Activated T-cell treated with anti-CD3 and anti-CD28 coated beads, Interleukin-2, amount 50 U/mL, for 4 hours (primary cell): Measurements from ENCODE around the gene FUT6. TPM values are rescaled to one million over a fixed set of nuclear protein-coding genes. Genes with fewer than 3 reads are reported as not detected.

ENCODE experiments used
- ATAC-seq, 2 donors: fragments of 200-7000 bp; cut with Tn5 transposase; one replicate each; pipeline ENCODE4 v1.10.0; 2021
- DNase-seq: peaks from one replicate; pipeline ENCODE4 v3.0.0-alpha.2; 2020
- H3K27me3 Mint-ChIP-seq: one replicate; pipeline ENCODE4 v1.8.0; 2021; ENCODE audit warnings: low read depth, mixed read lengths
- H3K36me3 Mint-ChIP-seq: one replicate; pipeline ENCODE4 v1.8.0; 2022; ENCODE audit warnings: mixed read lengths; ENCODE audit not compliant: insufficient read depth
- H3K4me1 Mint-ChIP-seq: one replicate; pipeline ENCODE4 v1.8.0; 2021; ENCODE audit warnings: low read depth, mixed read lengths
- H3K4me3 Mint-ChIP-seq: one replicate; pipeline ENCODE4 v1.8.0; 2021; ENCODE audit warnings: mild to moderate bottlenecking, moderate library complexity, mixed read lengths
- H3K9me3 Mint-ChIP-seq: one replicate; pipeline ENCODE4 v1.8.0; 2021; ENCODE audit warnings: mixed read lengths
- total RNA-seq, 3 donors: library from RNA; stranded (reverse); gene quantifications; one replicate each; pipeline ENCODE4 v1.2.1, GENCODE V29; 2021

Gene FUT6
- total RNA-seq, 3 donors from 2014 or later: not detected

DNA sequence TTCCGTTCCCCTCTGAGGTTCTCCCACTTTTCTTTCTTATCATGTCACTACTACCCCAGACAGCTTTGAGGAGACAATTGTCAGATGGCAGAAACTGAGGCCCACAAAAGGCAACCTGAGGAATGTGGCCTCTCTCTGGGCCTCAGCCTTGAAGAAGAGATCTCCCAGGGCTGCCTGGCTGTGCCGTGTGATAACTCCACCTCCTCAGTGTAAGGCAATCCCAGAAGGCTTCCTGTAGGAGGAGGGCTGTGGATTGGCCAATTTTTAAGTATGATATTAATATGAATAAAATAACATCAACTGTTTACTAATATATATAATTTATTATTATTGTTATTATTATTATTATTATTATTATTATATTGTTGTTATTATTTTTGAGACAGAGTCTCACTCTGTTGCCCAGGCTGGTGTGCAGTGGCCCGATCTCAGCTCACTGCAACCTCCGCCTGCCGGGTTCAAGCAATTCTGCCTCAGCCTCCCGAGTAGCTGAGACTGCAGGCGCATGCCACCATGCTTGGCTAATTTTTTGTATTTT, 44.1 kb downstream of the FUT6 start:
- H3K9me3 Mint-ChIP-seq: no peaks in the 10 kb centered on the region
- H3K36me3 Mint-ChIP-seq: peaks cover 4% of the 10 kb centered on the region
- no peak for DNase-seq
- H3K4me1 Mint-ChIP-seq: peaks cover 5% of the 10 kb centered on the region
- no peak for ATAC-seq
- H3K27me3 Mint-ChIP-seq: peaks cover 18% of the 10 kb centered on the region
- no peak overlapping the region for H3K4me3 Mint-ChIP-seq

DNA sequence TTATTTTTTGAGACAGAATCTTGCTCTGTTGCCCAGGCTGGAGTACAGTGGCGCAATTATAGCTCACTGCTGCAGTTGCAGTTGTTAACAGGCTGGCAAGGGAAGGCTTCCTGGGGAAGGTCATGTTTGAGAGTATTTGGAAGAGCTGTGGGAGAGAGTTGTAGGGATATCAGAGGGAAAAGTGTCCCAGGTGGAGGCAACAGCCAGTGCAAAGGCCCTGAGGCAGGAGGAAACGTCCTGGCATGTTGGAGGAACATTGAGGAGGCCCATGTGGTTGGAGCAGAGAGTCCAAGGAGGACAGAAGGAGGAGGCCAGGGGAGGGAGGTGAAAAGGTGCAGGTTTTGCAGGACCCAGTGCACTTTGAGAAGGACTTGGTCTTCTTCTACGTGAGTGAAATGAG, 46.3 kb downstream of the FUT6 start:
- peaks cover 3% of the 10 kb centered on the region for H3K27me3 Mint-ChIP-seq

DNA sequence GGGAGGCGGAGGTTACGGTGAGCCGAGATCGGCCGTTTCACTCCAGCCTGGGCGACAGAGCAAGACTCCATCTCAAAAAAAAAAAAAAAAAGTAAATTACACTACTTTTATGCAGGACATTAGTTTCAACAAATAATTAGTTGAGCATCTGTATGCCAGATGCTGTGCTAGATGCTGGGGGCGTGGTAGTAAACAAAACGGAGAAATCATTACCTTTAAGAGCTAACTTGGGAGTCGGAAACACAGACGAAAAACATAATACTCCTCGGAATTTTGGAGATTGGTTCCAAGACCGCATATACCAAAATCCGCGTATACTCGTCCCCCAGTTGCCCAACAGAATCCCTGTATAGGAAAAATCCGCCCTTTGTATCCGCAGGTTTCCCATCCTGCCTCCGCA, 47.3 kb downstream of the FUT6 start:
- H3K36me3 Mint-ChIP-seq: peaks cover 21% of the 10 kb centered on the region
- ATAC-seq (no peak), DNase-seq (no peak)
- H3K4me3 Mint-ChIP-seq: no peak overlapping the region
- peaks cover 10% of the 10 kb centered on the region for H3K4me1 Mint-ChIP-seq
- H3K27me3 Mint-ChIP-seq: peaks cover 3% of the 10 kb centered on the region
- H3K9me3 Mint-ChIP-seq: no peaks in the 10 kb centered on the region

More for the DNA sequence above, 46.3 kb downstream of the FUT6 start:
- Mint-ChIP-seq H3K9me3 (no peaks in the 10 kb centered on the region), H3K4me1 (peaks cover 10% of the 10 kb centered on the region), H3K36me3 (peaks cover 18% of the 10 kb centered on the region), H3K4me3 (no peak overlapping the region)
- no peak for ATAC-seq
- DNase-seq: no peak

DNA sequence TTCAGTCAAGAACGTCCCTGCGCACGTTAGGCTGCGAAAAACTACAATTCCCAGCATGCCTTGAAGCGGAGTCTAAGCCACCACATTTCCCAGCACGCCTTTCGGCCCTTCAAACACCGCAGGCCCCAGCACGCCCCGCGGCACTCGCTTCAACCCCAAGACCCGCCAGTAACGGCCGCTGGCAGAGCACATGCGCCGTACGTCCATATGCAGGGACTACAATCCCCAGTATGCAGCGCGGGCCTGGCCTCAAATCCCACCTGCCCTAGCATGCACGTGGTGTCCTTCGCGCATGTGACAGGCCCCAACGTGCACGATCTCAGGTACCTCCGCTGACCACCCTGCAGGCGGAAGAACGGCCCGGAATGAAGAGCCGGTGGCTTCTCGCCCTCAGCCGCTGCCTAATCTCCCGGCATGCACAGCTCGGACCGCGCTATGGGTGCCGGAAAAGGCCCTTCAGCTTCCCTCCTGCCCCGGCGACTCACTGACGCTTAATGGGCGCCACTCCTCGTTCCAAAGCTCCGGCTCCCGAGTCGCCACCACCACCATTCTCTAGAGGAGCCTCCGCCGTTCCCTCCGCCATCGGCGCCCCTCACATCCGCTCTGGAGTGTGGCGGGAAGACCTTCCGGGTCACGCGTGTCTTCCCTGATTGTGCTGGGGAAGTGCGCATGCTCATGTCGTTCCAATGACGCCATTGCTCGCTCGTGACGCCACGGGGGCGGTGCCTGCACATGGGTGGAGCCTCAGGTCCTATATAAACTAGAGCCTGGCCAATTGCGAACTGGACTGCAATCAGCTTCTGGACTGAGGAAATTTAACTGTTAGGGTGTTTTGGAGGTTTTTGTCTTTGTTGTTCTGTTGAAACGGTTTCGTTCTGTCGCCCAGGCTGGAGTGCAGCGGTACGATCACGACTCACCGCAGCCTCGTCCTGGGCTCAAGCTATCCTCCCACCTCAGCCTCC, 48.7 kb downstream of the FUT6 start, which contains the start of gene DUS3L:
Gene DUS3L, minus strand, starts transcription at position 605 of the 962 bp plus-strand sequence. Its CDS starts 22 bp downstream, at position 583.
- Mint-ChIP-seq H3K36me3 (peaks cover 31% of the 10 kb centered on the region), H3K4me3 (peak within 1 kb of the TSS; percentile 100), H3K9me3 (no peaks in the 10 kb centered on the region), H3K4me1 (peaks cover 10% of the 10 kb centered on the region), H3K27me3 (peaks cover 1% of the 10 kb centered on the region)
- ATAC-seq (peak; percentile 96), DNase-seq (peak; percentile 94)

DNA sequence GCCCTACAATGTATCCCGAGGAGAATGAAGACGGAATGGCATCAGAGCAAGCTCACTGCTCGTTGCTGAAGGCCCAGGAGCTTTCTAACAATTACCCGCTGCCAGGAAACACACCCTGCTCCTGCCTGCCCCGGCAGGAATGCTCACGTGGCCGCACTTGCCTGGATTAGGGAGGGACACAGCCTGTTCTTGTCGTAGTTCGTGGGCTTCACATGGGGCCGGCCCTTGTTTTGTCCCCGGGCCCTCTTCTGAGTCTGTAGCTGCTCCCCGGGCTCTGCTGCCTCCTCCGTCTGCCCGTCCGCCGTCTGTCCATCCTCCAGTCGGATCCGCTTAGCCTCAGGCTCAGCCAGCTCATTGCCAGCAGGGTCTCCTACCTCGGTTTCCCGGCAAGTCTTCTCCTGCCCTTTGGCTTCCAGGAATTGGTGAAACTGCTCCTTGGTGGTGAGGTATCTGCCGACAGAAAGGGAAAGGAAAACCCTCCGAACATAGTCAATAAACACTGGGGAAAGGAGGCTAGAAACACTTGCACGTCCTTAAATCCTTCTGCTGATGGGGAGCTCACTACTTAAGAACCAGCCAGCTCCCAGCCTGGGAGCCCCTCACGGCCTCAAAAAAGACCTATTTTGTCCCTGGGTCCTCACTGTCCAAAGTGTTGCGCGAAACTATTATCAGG, 49.5 kb downstream of the FUT6 start:
- Mint-ChIP-seq H3K27me3 (peaks cover 1% of the 10 kb centered on the region), H3K36me3 (peaks cover 31% of the 10 kb centered on the region), H3K9me3 (no peaks in the 10 kb centered on the region), H3K4me1 (peaks cover 10% of the 10 kb centered on the region), H3K4me3 (peak overlapping the region; percentile 100)
- ATAC-seq (no peak), DNase-seq (no peak)

DNA sequence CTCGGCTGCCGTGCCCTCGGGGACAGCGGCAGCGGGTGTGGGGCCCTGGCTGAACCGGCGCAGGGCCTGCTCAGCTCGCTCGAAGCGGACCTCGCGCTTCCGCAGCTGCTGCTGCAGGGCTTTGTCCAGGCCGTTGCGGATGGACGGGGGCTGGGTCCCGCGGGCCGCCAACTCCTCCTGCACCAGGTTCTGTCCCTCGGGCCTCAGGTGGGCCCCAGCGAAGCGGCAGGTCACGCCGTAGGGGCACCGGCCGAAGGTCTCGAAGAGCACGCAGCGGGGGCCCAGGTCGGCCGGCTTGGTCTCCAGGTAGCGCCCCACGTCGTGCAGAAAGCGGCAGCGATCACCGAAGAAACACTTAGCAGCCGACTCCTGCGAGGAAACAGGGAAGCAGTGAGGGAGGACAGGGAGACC, 50.1 kb downstream of the FUT6 start:
- ATAC-seq: no peak
- Mint-ChIP-seq H3K27me3 (peaks cover 1% of the 10 kb centered on the region), H3K9me3 (no peaks in the 10 kb centered on the region), H3K4me1 (peaks cover 10% of the 10 kb centered on the region), H3K4me3 (peak overlapping the region; percentile 100), H3K36me3 (peaks cover 31% of the 10 kb centered on the region)
- no peak for DNase-seq

DNA sequence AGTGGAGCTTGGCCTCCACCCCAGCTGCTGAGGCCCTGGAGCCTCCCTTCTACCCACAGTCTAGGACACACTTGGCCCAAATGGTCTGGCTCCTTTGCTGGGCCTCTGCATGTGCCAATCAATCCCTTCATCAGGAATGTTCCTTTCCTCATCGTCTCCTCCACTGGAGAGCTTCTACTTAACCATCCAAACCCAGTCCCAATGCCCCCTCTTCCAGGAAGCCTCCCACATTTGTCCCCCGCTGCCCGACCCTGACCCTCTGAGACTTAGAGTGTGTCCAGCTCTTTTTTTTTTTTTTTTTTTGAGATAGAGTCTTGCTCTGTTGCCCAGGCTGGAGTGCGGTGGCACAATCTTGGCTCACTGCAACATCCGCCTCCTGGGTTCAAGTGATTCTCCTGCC, 51.1 kb downstream of the FUT6 start:
- H3K27me3 Mint-ChIP-seq: peaks cover 1% of the 10 kb centered on the region
- no peaks in the 10 kb centered on the region for H3K9me3 Mint-ChIP-seq
- H3K36me3 Mint-ChIP-seq: peaks cover 32% of the 10 kb centered on the region
- H3K4me3 Mint-ChIP-seq: peak overlapping the region; percentile 50
- DNase-seq (no peak), ATAC-seq (no peak)
- H3K4me1 Mint-ChIP-seq: peaks cover 10% of the 10 kb centered on the region

DNA sequence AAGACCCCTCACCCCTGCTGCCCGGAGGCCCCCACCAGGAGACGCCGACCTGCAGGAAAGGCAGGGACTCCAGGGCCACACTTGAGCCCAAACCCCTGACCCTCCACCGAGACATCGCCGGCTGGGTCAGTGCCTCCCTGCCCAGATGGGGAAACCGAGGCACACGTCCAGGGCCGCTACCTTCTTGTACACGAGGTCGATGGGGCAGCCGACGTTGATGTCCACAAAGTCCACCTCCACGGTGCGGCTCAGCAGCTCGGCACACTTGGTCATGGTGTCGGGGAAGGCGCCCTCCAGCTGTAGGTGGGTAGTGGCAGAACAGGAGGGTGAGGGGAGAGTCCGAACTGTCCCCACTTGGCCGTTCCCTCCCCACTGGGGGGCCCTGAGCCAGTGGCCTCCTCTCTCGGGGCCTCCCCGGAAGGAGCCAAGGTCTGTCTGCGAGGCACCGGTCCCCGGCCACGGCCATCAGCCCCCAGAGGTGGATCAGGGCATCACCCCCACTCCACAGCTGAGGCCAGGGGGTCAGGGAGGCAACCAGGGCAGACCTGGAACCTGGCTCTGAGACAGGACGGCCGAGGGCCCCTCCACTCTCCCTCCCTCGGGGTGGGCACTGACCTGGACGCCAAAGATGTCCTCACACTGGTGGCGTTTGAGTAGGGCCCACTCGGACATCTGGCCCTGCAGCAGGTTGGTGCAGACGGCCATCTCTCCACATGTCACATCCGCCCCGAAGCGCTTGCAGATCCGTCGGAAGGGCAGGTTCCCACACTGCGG, 51.9 kb downstream of the FUT6 start:
- Mint-ChIP-seq H3K4me1 (peaks cover 10% of the 10 kb centered on the region), H3K36me3 (peaks cover 32% of the 10 kb centered on the region), H3K4me3 (no peak overlapping the region), H3K27me3 (no peaks in the 10 kb centered on the region), H3K9me3 (no peaks in the 10 kb centered on the region)
- no peak for DNase-seq
- ATAC-seq: no peak

DNA sequence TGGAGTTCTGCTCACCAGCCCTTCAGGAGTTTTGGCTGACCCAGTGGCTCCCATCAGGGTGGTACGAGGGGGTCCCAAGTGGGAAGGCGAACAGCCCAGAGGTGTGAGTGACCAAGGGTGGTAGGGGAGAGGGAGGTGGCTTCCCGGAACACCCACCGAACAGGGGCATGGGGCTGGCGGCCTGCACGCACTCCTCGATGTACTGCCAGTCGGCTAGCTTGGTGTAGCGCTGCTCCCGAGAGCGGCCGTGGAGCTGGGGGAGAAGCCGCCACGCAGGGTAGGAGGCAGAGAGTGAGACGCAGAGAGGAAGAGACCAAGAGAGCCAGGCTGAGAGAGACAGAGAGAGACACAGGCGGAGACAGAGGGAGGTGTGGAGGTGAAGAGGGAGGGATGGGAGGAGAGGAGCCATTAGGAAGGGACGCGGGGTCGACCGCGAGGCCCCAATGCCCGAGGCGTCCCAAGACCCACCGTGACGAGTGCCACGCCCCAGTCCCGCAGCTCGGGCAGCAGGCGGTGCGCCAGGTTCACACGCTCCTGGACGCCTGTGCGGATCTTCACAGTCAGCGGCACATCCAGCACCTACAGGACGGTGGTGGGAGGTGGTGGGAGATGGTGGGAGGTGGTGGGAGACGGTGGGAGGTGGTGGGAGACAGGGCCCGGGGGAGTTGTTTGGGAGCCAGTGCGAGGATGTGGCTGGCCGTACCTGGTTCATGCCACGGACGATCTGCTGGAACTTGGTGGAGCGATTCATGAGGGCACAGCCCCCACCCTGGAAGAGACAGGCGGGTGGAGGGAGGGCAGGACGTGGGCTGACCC, 52.7 kb downstream of the FUT6 start:
- ATAC-seq: no peak
- Mint-ChIP-seq H3K9me3 (no peaks in the 10 kb centered on the region), H3K4me1 (peaks cover 10% of the 10 kb centered on the region), H3K27me3 (no peaks in the 10 kb centered on the region), H3K36me3 (peaks cover 32% of the 10 kb centered on the region), H3K4me3 (no peak overlapping the region)
- DNase-seq: no peak

DNA sequence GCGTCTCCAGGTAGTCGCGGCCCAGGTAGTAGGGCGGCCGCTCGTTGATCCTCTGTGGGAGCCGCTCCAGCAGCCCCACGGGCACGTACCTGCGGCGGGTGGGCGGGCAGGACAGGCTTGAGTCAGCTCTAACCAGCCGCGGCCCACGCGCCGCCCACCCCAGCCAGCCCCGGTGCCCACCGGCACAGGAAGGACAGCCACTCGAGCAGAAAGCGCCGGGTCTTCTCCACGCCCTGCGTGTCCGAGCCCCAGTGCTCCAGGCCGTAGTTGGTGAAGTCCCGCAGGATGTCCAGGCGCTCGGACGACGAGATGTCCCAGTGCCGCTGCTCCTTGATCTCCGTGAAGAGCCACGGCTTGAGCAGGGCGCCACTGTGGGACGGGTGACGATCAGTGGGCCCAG, 54.1 kb downstream of the FUT6 start:
- no peak for DNase-seq
- no peak for ATAC-seq
- Mint-ChIP-seq H3K9me3 (no peaks in the 10 kb centered on the region), H3K4me3 (no peak overlapping the region), H3K4me1 (peaks cover 5% of the 10 kb centered on the region), H3K36me3 (peaks cover 28% of the 10 kb centered on the region), H3K27me3 (no peaks in the 10 kb centered on the region)

DNA sequence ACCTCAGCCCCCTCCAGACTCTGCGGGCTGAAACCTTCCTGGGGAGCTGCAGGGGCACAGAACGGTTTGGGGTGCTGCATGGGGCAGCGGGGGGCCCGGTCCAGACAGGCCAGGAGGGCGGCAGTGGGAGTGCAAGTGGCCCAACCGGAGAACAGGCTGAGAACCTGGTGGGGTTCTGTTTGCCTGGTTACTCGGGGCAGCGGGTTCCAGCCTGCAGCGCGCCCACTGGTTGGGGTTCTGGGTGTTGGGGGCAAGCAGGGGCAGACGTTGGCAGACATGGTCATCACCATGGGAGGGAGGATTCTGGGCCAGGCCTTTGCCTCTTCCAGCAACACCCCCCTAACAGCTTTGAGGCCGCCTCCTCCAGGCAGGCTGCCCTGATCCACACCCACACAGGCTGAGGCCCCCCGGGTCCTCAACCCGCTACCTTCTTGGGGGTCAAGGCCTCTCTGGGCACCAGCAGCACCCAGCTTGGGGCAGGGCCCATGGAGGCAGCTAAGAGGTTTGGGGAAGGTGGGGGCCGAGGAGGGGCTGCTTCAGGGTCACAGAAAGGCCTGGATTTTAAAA, 54.8 kb downstream of the FUT6 start, which contains the start of gene PRR22:
Gene PRR22, minus strand, starts transcription at position 166 of the 567 bp plus-strand sequence. Its CDS starts 86 bp downstream, at position 80.
- DNase-seq (no peak), ATAC-seq (peak in 1 of 2 donors; percentile 6)
- Mint-ChIP-seq H3K9me3 (no peaks in the 10 kb centered on the region), H3K27me3 (no peaks in the 10 kb centered on the region), H3K36me3 (peaks cover 23% of the 10 kb centered on the region), H3K4me3 (no peak within 1 kb of the TSS), H3K4me1 (no peaks in the 10 kb centered on the region)

DNA sequence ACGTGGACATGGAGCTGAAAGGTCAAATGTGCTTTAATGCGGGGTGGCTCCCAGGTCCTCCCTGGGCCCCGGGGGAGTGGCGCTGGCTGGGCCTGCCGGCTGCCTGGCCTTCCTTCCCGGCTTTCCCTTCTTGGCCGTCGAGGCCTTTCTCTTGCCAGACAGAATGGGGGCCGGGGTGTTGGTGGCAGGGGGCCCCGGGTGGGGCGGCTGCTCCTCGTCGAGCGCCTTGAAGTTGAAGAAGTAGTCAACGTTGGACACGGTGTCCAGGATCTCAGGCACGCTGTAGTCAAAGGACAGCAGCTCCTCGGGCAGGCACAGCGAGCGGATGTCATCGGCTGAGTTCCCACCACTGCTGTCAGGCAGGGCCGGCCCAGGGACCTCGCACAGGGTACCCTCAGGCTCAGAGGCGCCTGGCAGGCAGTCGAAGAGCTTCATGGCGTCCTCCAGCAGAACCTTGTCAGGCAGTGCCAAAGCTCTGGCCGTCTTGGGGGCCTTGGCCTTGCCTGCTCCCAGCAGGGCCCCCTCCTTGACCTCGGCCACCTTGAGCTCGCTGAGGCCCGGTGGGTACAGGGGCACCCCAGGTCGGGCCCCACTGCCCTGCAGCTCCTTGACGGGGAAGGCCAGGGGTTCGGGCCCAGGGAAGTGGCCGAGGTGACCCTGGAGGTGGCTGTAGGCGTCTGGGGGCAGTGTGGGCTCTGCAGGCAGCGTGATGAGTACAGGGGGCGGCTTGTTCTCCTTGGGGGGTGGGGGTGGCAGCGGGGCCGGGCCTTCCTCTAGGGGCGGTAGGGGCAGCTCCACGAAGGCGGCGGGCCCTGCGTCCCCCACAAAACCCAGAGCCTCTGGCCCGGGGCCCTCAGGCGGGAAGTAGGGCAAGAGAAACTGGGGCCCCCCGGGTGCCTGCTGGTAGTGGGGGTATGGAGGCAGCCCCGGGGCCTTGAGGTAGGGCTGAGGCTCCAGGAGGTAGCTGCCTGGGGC, 56.3 kb downstream of the FUT6 start:
- H3K4me1 Mint-ChIP-seq: no peaks in the 10 kb centered on the region
- peaks cover 14% of the 10 kb centered on the region for H3K36me3 Mint-ChIP-seq
- no peak for DNase-seq
- no peaks in the 10 kb centered on the region for H3K9me3 Mint-ChIP-seq
- no peaks in the 10 kb centered on the region for H3K27me3 Mint-ChIP-seq
- peak in 1 of 2 donors; percentile 7 for ATAC-seq
- H3K4me3 Mint-ChIP-seq: no peak overlapping the region
